ENCODE measurements around the gene KMO.

DNA sequence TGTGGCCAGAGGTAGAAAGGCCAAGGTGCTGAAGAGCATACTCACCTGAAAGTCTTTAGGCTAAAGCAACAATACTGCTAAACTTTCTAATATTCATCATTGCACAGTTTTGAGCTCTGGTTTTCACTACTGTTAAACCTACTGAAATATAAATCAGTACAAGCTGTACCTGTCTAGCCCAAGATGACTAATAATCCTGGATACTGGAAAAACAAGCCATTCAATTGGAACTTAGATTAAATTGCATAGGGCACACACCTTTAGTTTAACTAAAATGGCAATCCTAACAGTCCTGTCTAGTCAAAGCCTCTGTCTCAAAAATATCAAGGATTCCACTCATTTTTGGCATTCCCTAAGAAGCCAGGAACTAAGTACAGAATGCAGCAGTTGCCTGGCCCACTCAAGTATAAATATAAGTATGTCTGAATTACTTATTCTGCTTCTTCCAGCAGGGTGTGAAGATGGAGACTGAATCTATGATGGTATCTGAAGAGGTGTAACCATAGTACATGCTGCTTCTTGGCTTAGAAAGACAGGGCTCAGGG lies 104.9 kb downstream of the KMO start:
- TF ChIP-seq, protein P1, sequence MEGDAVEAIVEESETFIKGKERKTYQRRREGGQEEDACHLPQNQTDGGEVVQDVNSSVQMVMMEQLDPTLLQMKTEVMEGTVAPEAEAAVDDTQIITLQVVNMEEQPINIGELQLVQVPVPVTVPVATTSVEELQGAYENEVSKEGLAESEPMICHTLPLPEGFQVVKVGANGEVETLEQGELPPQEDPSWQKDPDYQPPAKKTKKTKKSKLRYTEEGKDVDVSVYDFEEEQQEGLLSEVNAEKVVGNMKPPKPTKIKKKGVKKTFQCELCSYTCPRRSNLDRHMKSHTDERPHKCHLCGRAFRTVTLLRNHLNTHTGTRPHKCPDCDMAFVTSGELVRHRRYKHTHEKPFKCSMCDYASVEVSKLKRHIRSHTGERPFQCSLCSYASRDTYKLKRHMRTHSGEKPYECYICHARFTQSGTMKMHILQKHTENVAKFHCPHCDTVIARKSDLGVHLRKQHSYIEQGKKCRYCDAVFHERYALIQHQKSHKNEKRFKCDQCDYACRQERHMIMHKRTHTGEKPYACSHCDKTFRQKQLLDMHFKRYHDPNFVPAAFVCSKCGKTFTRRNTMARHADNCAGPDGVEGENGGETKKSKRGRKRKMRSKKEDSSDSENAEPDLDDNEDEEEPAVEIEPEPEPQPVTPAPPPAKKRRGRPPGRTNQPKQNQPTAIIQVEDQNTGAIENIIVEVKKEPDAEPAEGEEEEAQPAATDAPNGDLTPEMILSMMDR (IDR thresholded peaks at IDR 0.05; ENCODE audit: low read depth, low read length, poor library complexity, severe bottlenecking): no peak
- no peak for TF ChIP-seq EZH2phosphoT487 (IDR thresholded peaks at IDR 0.05; ENCODE audit: borderline replicate concordance, low read length)
